OCI-LY7 (cell line): ENCODE measurements around the gene SLC19A1. TPM values are rescaled to one million over a fixed set of nuclear protein-coding genes. Genes with fewer than 3 reads are reported as not detected.

Source experiments
- BruUV-seq: library from RNA; stranded (reverse); fragments of 400-500 nt; replicated peaks from 2 replicates; lab custom pipeline; 2021; lab: Mats Ljungman, UMichigan
- CTCF ChIA-PET: fragments of 300-600 bp; sonication (Branson Sonifier 250); formaldehyde crosslinking; loops from one replicate; lab custom pipeline; 2022; ENCODE audit warnings: antibody characterized with exemption; ENCODE audit not compliant: unreplicated experiment; lab: Charles Lee
- POLR2A ChIA-PET: fragments of 300-600 bp; sonication (Branson Sonifier 250); formaldehyde crosslinking; loops from one replicate; lab custom pipeline; 2022; ENCODE audit warnings: antibody characterized with exemption; lab: Charles Lee
- DNase-seq: peaks from one replicate; pipeline ENCODE4 v3.0.0-alpha.2; 2015; ENCODE audit warnings: low spot score
- H2AFZ ChIP-seq: fragments of 200-600 bp; sonication (generic), shearing (Covaris generic); 2 replicates; pipeline ENCODE4 v1.6.1; 2014; ENCODE audit warnings: mild to moderate bottlenecking, antibody characterized with exemption, low read length, moderate library complexity
- H3K27ac ChIP-seq: fragments of 200-600 bp; sonication (generic); 2 replicates; pipeline ENCODE4 v1.5.1; 2014; ENCODE audit warnings: mixed run types, low read depth, mild to moderate bottlenecking, moderate library complexity, low read length, inconsistent platforms; ENCODE audit not compliant: poor library complexity, severe bottlenecking
- H3K36me3 ChIP-seq: fragments of 200-600 bp; sonication (generic); 2 replicates; pipeline ENCODE4 v1.6.1; 2014; ENCODE audit warnings: mild to moderate bottlenecking, antibody characterized with exemption, low read length, moderate library complexity, mixed read lengths; ENCODE audit not compliant: insufficient read depth
- H3K4me1 ChIP-seq: fragments of 200-600 bp; sonication (generic); 2 replicates; pipeline ENCODE4 v1.5.1; 2014; ENCODE audit warnings: mild to moderate bottlenecking, low read length; ENCODE audit not compliant: insufficient read depth, poor library complexity, severe bottlenecking
- H3K4me2 ChIP-seq: fragments of 200-600 bp; sonication (generic); 2 replicates; pipeline ENCODE4 v1.6.1; 2014; ENCODE audit warnings: mild to moderate bottlenecking, low read length
- H3K4me3 ChIP-seq: fragments of 200-600 bp; sonication (generic); 2 replicates; pipeline ENCODE4 v1.5.1; 2014; ENCODE audit warnings: mild to moderate bottlenecking, low read depth, low read length; ENCODE audit not compliant: poor library complexity, severe bottlenecking
- H3K79me2 ChIP-seq: fragments of 200-600 bp; sonication (generic); 2 replicates; pipeline ENCODE4 v1.6.1; 2016; ENCODE audit warnings: low read depth, mild to moderate bottlenecking, low read length, moderate library complexity, mixed read lengths; ENCODE audit not compliant: insufficient read depth
- H3K9me2 ChIP-seq: fragments of 200-600 bp; sonication (generic); 2 replicates; pipeline ENCODE4 v1.6.1; 2016; ENCODE audit warnings: mild to moderate bottlenecking, low read length, mixed read lengths; ENCODE audit not compliant: insufficient read depth
- H3K9me3 ChIP-seq: fragments of 200-600 bp; sonication (generic); 2 replicates; pipeline ENCODE4 v1.6.1; 2014; ENCODE audit warnings: mild to moderate bottlenecking, mixed run types, low read length, mixed read lengths
- H4K20me1 ChIP-seq: fragments of 200-600 bp; sonication (generic); 2 replicates; pipeline ENCODE4 v1.6.1; 2014; ENCODE audit warnings: mild to moderate bottlenecking, antibody characterized with exemption, low read length, moderate library complexity, mixed read lengths; ENCODE audit not compliant: insufficient read depth
- CTCF ChIP-seq: fragments of 200-600 bp; sonication (generic); conservative IDR thresholded peaks from 2 replicates; pipeline ENCODE4 v1.5.1; 2014; ENCODE audit warnings: mild to moderate bottlenecking, antibody characterized with exemption, low read length, moderate library complexity, mixed read lengths
- EZH2phosphoT487 ChIP-seq: fragments of 200-600 bp; sonication (generic); IDR thresholded peaks from 2 replicates; pipeline ENCODE4 v1.6.1; 2018; ENCODE audit warnings: low read depth, borderline replicate concordance, mild to moderate bottlenecking, mixed run types, antibody characterized with exemption, low read length, moderate library complexity, mixed read lengths
- intact Hi-C: fragments of 100-400 bp; cut with micrococcal nuclease; formaldehyde crosslinking; loops from one replicate; pipeline ENCODE4 v1.10.0; 2022; ENCODE audit not compliant: unreplicated experiment
- total RNA-seq, 2 experiments: library from RNA; depleted of rRNA in 1 of 2; stranded (reverse); fragments of >200 nt in 1 of 2; shearing (Covaris generic) in 1 of 2; gene quantifications; 2 replicates each; pipeline ENCODE4 v1.2.3, GENCODE V29; 2014 to 2022

SLC19A1 gene
- total RNA-seq, 2 experiments from 2014 or later = 17.9 to 41.2 TPM

- POLR2A ChIA-PET = no interaction called here
- Histone ChIP-seq H3K4me3 (peak overlapping the region; percentile 41), H3K9me2 (no peaks in the 10 kb centered on the region), H3K36me3 (no peaks in the 10 kb centered on the region), H3K9me3 (no peaks in the 10 kb centered on the region), H3K79me2 (no peaks in the 10 kb centered on the region), H3K4me1 (peaks cover 18% of the 10 kb centered on the region), H2AFZ (no peak overlapping the region; the same call in 1 of the 2 replicates), H3K4me2 (peak overlapping the region; percentile 49), H3K27ac (no peak overlapping the region), H4K20me1 (no peaks in the 10 kb centered on the region)
- DNase-seq = peak; percentile 69
- CTCF ChIA-PET = interaction anchor here (1.3 kb wide), 1 partner anchor 40 kb away, joined by 4 read pairs; no protein-coding TSS in a partner anchor
- intact Hi-C loops = loop anchor here (1.0 to 5.0 kb wide), 3 partner anchors 41 to 265 kb away; partner anchors contain the start of gene PCBP3
- no TSS peak for BruUV-seq
- TF ChIP-seq EZH2phosphoT487 (no peak), CTCF (peak; percentile 74)
These were observed 13.5 kb upstream of the SLC19A1 start for GRCh38 chr21:45555557-45556301.

DNA sequence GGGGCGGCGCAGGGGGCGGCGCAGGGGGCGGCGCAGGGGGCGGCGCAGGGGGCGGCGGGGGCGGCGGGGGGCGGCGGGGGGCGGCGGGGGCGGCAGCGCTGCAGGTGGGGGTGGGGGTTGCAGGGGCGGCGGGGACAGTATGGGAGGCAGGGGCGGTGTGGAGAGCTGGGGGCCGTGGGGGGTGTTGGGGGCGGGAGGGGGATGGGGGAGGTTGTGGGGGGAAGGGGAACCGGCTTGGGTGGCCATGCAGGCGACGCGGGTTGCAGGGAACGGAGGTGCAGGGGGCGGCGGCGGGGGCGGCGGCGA, 13.0 kb upstream of the SLC19A1 start:
- Histone ChIP-seq H3K4me3 (peak overlapping the region; percentile 41), H4K20me1 (no peaks in the 10 kb centered on the region), H2AFZ (no peak overlapping the region), H3K27ac (no peak overlapping the region), H3K9me2 (no peaks in the 10 kb centered on the region), H3K36me3 (no peaks in the 10 kb centered on the region), H3K4me1 (peaks cover 23% of the 10 kb centered on the region), H3K4me2 (no peak overlapping the region), H3K9me3 (no peaks in the 10 kb centered on the region), H3K79me2 (no peaks in the 10 kb centered on the region)
- no peak for TF ChIP-seq CTCF
- TF ChIP-seq EZH2phosphoT487 = no peak
- intact Hi-C loops = loop anchor here (5.0 kb wide), 1 partner anchor 87 kb away; the partner anchor contains the start of gene PCBP3
- ChIA-PET POLR2A (no interaction called here), CTCF (interaction anchor here (1.3 kb wide), 1 partner anchor 41 kb away, joined by 4 read pairs; no protein-coding TSS in a partner anchor)
- no peak for DNase-seq
- BruUV-seq = no TSS peak
